Left lobe of liver (tissue), 2 donors: ENCODE data around the gene AGBL4. TPM values are rescaled to one million over a fixed set of nuclear protein-coding genes. Genes with fewer than 3 reads are reported as not detected.
A peak's percentile ranks its signal among the peaks of the same experiment; 100 is the strongest.

Source experiments
- ATAC-seq: fragments of 200-7000 bp; cut with Tn5 transposase; one replicate; pipeline ENCODE4 v1.9.1; 2020; ENCODE audit warnings: mild to moderate bottlenecking, moderate library complexity
- DNase-seq: peaks from one replicate; pipeline ENCODE4 v3.0.0-alpha.2; 2020; ENCODE audit warnings: low spot score
- total RNA-seq: library from RNA; stranded (reverse); gene quantifications from one replicate; pipeline ENCODE4 v1.2.1, GENCODE V29; 2021
- donor health status: DM: no; HTN: no; CAD: no; lungs with moderate emphysema.
- donor health status: DM: no; HTN: yes; CAD: no.

The AGBL4 gene
- total RNA-seq, 1 donor from 2014 or later = 2.2 TPM

GRCh38 chr1:48695161-48695560 lies 1328.6 kb downstream of the AGBL4 start:
- DNase-seq = no peak
- no peak for ATAC-seq

GRCh38 chr1:48693674-48694320 lies 1330.0 kb downstream of the AGBL4 start:
- ATAC-seq (no peak), DNase-seq (no peak)

DNA sequence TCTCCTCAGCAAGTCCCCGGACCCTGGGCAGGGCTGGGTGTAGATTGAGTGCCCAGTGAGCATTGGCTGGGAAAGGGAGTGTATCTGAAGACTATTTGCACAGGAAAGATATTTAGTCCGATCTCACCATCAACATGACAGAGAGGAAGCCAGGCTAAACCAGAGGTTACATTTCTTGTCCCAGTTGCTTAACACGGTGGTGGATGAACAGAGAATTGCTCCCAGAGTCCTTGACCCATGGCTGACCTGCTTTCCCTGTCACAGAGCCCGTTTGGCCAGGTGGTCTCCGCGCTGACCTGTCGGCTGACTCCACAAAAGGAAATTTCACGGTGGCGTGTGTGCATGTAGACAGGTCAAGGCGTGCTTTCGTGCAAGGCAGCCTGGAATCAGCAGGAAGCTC lies 1330.6 kb downstream of the AGBL4 start:
- no peak for DNase-seq
- peak; percentile 54 for ATAC-seq

- ATAC-seq (no peak), DNase-seq (no peak)
Measured at GRCh38 chr1:48692235-48692634, 1331.5 kb downstream of the AGBL4 start.

DNA sequence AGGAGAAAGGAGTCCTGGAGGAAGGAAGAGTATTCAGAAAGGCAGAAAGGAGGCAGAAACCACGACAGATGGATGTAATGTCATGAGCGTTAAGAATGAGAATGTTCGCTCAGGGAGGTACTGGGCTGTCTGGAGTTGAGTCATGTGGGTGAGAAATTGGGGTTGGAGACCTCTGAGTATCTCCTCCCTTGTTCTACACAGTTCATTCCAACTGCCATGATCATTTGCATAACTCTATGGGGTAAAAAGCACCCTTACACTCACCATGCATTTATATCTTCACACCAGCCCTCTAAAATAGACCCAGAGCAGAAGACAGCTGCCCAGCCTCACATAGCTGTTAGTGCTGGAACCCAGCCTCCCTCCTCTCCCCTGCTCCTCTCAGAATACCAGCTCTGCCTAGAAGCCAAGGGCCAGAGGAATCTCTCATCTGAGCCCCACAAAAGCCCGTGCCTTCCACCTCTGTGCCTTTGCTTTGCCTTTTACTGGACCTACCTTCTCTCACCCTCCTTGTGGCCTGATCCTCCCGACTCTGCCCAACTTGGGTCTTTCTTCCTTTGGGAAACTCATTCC lies 1332.2 kb downstream of the AGBL4 start:
- ATAC-seq = no peak
- DNase-seq = no peak

- ATAC-seq (no peak), DNase-seq (no peak)
Measured at GRCh38 chr1:48688102-48688760, 1335.5 kb downstream of the AGBL4 start.

DNA sequence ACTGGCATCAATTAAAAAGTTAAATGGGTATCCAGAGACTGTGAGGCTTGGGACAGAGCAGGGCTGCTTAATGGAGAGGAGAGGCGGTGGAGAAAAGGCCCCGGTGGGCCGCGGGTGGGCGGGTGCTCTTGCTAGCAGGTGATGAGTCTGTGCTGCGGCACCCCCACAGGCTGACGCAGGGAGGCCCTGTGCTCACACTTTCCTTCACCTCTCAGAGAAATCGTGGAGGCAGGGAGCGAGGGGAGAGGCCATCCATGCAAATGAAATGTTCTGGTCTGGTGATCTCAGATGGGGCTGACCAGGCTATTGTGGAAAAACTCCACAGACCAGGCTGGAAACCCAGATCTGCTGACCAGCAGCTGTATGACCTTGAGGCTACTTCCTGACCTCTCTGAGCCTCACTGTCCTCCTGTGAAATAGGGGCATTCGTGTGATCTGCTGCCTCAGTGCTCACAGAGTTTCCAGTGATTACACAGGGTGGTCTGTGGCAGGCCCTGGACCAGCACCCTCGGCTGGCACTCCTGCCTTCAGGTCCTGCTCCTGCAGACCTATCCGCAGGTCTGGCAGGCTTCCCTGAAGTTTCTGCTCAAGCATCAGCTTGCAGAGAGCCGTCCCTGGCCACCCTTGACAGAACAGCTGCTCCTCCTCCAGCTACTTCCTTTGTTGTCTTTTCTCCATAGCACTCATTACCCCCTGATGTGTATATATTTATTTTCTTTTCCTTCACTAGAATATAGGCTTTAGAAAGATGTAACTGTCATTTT lies 1336.3 kb downstream of the AGBL4 start:
- ATAC-seq (no peak), DNase-seq (no peak)

GRCh38 chr1:48686159-48686558 lies 1337.6 kb downstream of the AGBL4 start:
- ATAC-seq (peak; percentile 85), DNase-seq (no peak)

GRCh38 chr1:48684381-48684780 lies 1339.4 kb downstream of the AGBL4 start:
- ATAC-seq (no peak), DNase-seq (no peak)

DNA sequence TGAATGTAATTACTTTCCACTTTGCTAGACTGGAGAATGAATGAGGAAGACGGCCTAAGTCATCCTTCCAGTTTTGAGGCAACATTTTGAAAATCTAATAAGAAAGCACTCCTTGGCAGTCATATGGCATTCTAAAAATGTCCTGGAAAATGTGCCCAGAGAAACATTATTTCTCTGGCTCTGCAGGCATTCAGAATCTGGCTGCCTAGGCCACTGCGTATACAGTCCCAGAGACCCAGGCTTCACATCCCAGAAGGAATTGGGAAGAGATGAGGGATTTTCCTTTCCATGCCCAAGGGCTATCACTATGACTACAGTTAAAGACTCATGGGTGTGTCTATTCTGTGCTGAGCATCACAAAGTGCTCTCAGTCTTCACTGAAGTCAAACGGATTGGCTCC lies 1339.9 kb downstream of the AGBL4 start:
- DNase-seq (no peak), ATAC-seq (no peak)

- no peak for ATAC-seq
- DNase-seq = no peak
Measured at GRCh38 chr1:48681476-48682305, 1342.1 kb downstream of the AGBL4 start.

DNA sequence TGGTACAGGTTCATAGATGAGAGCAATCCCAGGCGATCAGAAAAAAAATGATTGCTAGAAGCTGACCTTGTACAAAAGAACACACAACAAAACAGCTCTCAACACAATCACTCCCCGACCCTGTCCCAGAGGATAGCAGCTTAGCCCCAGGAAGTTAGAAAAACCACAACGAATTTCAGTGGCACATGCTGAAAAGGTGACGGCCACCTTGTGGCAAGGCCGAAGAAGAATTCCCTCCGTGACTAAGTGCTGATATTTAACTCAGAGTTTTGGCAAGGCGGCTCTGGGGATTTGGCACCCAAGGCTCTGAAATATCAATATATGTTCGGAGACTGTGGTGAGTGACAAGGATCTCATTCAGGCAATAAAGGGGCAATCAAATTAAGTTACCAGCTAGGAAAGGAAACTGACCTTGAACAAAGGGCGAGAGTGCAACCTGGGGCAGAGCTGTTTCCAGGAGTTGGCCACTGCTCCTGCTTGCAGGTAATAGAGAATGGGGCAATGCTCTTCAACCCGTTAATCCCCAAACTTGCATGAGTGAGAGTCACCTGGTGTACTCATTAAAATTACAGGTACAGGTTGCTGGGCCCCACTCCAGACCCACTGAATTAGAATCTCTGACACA lies 1343.2 kb downstream of the AGBL4 start:
- ATAC-seq (peak; percentile 49), DNase-seq (peak; percentile 71)

DNA sequence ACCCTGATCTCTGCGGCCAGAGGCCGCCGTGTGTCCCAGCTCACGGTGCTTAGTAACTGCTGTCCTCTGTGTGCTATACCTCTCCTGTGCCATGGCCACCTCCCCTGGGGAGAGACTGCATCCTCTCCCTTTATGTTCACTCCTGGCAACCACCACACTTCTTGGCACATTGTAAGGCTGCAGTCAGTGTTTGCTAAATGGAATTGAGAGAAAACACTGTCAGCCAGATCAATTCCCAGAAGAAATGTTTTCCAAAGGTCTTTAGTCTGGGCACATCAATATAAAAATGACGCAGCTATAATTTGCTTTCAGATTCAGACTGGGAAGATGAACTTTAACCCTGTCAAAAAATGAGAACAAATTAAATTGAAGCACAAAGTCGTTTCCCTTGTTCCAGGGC lies 1343.9 kb downstream of the AGBL4 start:
- ATAC-seq = peak; percentile 32
- DNase-seq = no peak

DNA sequence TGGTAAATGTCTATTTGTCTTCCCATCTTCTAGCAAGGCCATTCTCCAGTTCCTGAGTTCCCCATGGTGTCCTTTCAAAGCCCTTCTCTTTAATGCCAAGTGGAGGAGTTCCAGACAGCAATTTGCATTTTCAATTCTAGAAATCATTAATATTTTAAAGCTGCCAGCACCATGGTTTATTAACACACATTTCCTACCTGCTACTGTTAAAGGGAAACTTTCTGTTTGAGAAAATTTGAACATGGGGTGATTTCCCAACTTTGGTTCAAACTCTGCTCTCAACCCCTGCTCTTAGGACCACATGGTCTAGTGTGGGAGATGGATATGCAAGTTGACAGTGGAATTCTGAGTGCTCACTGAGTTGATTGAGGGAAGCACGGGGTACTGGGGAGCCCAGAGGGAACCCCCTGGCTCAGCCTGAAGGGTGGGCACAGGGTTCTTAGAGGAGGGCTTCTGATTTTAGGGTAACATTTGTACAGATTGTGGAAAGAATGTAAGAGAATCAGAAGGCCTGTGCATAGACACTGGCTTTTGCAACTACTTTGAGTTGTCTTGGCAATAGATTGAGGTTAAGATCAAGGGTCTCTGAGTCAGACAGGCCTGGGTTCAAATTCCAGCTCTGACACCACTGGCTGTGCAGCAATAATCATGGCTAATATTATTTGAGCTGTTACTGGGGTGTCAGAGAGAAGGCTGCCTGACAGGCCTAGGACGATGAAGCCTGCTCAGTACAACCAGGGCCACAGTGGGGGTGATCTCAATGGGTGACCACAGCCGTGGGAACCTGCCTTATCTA lies 1344.8 kb downstream of the AGBL4 start:
- ATAC-seq (peak; percentile 19), DNase-seq (no peak)

GRCh38 chr1:48677306-48678287 lies 1346.2 kb downstream of the AGBL4 start:
- ATAC-seq = peak; percentile 86
- DNase-seq = peak; percentile 91

DNA sequence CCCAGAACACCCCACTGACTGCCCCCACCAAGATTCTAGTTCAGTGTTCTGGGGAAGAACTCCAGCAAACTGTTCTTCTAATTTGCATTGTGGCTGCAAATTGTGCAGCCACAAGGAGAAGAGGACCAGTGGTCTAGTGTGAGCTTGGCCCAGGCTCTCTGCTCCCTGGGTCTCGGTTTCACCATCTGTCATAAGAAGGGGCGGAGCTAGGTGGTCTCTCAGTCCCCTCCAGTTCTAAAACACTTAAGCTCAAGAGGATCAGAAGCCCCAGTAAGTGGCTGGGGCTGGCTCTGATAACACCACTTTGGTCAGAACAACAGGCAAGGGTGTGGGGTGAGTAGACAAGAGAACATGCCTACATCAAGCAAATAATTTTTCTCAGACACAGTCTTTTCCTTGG lies 1346.9 kb downstream of the AGBL4 start:
- no peak for DNase-seq
- ATAC-seq = no peak

DNA sequence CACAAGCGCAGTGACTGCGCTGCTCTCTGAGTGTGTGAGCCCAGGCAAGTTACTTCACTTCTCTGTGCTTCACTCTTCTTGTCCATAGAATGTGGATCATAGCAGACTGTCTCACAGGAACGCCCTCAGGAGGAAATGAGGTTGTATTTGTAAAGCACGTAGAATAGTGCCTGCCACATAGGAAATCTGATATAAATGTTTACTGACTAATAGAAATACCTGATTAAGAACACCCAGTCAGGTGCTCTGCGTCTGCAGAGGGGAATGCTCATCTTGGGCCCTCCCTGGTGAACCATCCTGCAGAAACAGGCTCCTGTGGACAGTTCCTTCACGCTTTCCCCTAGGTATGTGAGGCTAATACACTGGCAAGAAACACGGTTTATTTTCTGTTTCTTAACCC lies 1347.4 kb downstream of the AGBL4 start:
- DNase-seq (no peak), ATAC-seq (no peak)

GRCh38 chr1:48675251-48675650 lies 1348.5 kb downstream of the AGBL4 start:
- ATAC-seq (no peak), DNase-seq (no peak)
